WTC11 (cell line): ENCODE data around the gene LRMDA. TPM values are rescaled to one million over a fixed set of nuclear protein-coding genes. Genes with fewer than 3 reads are reported as not detected.

Experiments used
- ATAC-seq: fragments of 200-7000 bp; cut with Tn5 transposase; 2 replicates; pipeline ENCODE4 v1.10.0; 2021; ENCODE audit warnings: mild to moderate bottlenecking, moderate library complexity
- CTCF ChIA-PET: fragments of 300-600 bp; sonication (Branson Sonifier 250); formaldehyde crosslinking; loops from one replicate; lab custom pipeline; 2021; ENCODE audit warnings: antibody characterized with exemption; lab: Charles Lee
- POLR2A ChIA-PET: fragments of 350-600 bp; sonication (Branson Sonifier 250); formaldehyde crosslinking; loops from one replicate; lab custom pipeline; 2021; ENCODE audit warnings: antibody characterized with exemption; lab: Charles Lee
- DNase-seq: peaks from one replicate; pipeline ENCODE4 v3.0.0; 2021; ENCODE audit warnings: low spot score
- H3K27ac Mint-ChIP-seq: 2 replicates; pipeline ENCODE4 v1.8.0; 2021; ENCODE audit warnings: mixed read lengths
- H3K27me3 Mint-ChIP-seq: 2 replicates; pipeline ENCODE4 v1.8.0; 2021; ENCODE audit warnings: low read depth, mild to moderate bottlenecking, moderate library complexity, mixed read lengths
- H3K36me3 Mint-ChIP-seq: 2 replicates; pipeline ENCODE4 v1.8.0; 2021; ENCODE audit warnings: mixed read lengths
- H3K4me1 Mint-ChIP-seq: 2 replicates; pipeline ENCODE4 v1.8.0; 2022; ENCODE audit warnings: mixed read lengths
- H3K4me3 Mint-ChIP-seq: 2 replicates; pipeline ENCODE4 v1.8.0; 2021; ENCODE audit warnings: mild to moderate bottlenecking, moderate library complexity, mixed read lengths
- H3K9me3 Mint-ChIP-seq: 2 replicates; pipeline ENCODE4 v1.8.0; 2021; ENCODE audit warnings: mixed read lengths
- AFF4 ChIP-seq: sonication (generic); formaldehyde crosslinking; IDR thresholded peaks from 2 replicates; pipeline ENCODE4 v1.8.1; 2023; ENCODE audit warnings: mild to moderate bottlenecking, missing genetic modification reagents, borderline replicate concordance
- ATF2 ChIP-seq: sonication (generic); formaldehyde crosslinking; IDR thresholded peaks from 2 replicates; pipeline ENCODE4 v1.8.1; 2022; ENCODE audit warnings: low read depth, missing genetic modification reagents, borderline replicate concordance
- CBFB ChIP-seq: sonication (generic); formaldehyde crosslinking; IDR thresholded peaks from 2 replicates; pipeline ENCODE4 v1.8.1; 2022; ENCODE audit warnings: mild to moderate bottlenecking, low read depth, missing genetic modification reagents
- CREB1 ChIP-seq: sonication (generic); formaldehyde crosslinking; IDR thresholded peaks from 2 replicates; pipeline ENCODE4 v1.8.0; 2023; ENCODE audit warnings: mild to moderate bottlenecking, missing genetic modification reagents
- E2F1 ChIP-seq: sonication (generic); formaldehyde crosslinking; IDR thresholded peaks from 2 replicates; pipeline ENCODE4 v1.8.0; 2022; ENCODE audit warnings: mild to moderate bottlenecking, missing genetic modification reagents
- ETV6 ChIP-seq: sonication (generic); formaldehyde crosslinking; IDR thresholded peaks from 2 replicates; pipeline ENCODE4 v1.8.1; 2022; ENCODE audit warnings: mild to moderate bottlenecking, missing genetic modification reagents
- FOXJ3 ChIP-seq: sonication (generic); formaldehyde crosslinking; IDR thresholded peaks from 2 replicates; pipeline ENCODE4 v1.9.0; 2021; ENCODE audit warnings: missing genetic modification reagents, mild to moderate bottlenecking, borderline replicate concordance
- GRHL2 ChIP-seq: fragments of 250-450 bp; sonication (Bioruptor Pico); IDR thresholded peaks from 2 replicates; pipeline ENCODE4 v1.8.0; 2022; ENCODE audit warnings: mild to moderate bottlenecking, moderate library complexity; ENCODE audit not compliant: insufficient replicate concordance, severe bottlenecking
- KAT7 ChIP-seq: sonication (generic); formaldehyde crosslinking; IDR thresholded peaks from 2 replicates; pipeline ENCODE4 v1.8.1; 2023; ENCODE audit warnings: missing genetic modification reagents, mild to moderate bottlenecking, borderline replicate concordance
- ZBTB43 ChIP-seq: sonication (generic); formaldehyde crosslinking; IDR thresholded peaks from 2 replicates; pipeline ENCODE4 v1.8.1; 2023; ENCODE audit warnings: mild to moderate bottlenecking, missing genetic modification reagents
- ZNF396 ChIP-seq: fragments of 250-450 bp; sonication (Bioruptor Pico); IDR thresholded peaks from 2 replicates; pipeline ENCODE4 v1.8.0; 2021; ENCODE audit warnings: mild to moderate bottlenecking, moderate library complexity, borderline replicate concordance
- ZNF425 ChIP-seq: fragments of 250-450 bp; sonication (Bioruptor Pico); conservative IDR thresholded peaks from 2 replicates; pipeline ENCODE4 v1.9.0; 2021; ENCODE audit warnings: mild to moderate bottlenecking
- total RNA-seq: library from RNA; stranded (reverse); gene quantifications from 3 replicates; pipeline ENCODE4 v1.2.3, GENCODE V29; 2021

LRMDA gene
- total RNA-seq, 1 experiment from 2014 or later = 0.92 TPM

- ChIA-PET POLR2A (no interaction called here), CTCF (no interaction called here)
- Mint-ChIP-seq H3K36me3 (peaks cover 7% of the 10 kb centered on the region), H3K4me3 (no peak overlapping the region), H3K4me1 (peaks cover 3% of the 10 kb centered on the region), H3K27ac (no peak overlapping the region), H3K27me3 (no peaks in the 10 kb centered on the region), H3K9me3 (peaks cover 23% of the 10 kb centered on the region)
- DNase-seq = no peak
- ATAC-seq = no peak
- no peak for TF ChIP-seq AFF4 (CRISPR knock-in tag)
These were observed 404.6 kb downstream of the LRMDA start for GRCh38 chr10:75836064-75836463.

- POLR2A ChIA-PET = no interaction called here
- H3K9me3 Mint-ChIP-seq = peaks cover 4% of the 10 kb centered on the region; the same call in 1 of the 2 replicates
These were observed 407.1 kb downstream of the LRMDA start for GRCh38 chr10:75838486-75838885.

More at GRCh38 chr10:75838486-75838885, 407.1 kb downstream of the LRMDA start:
- Mint-ChIP-seq H3K27me3 (no peaks in the 10 kb centered on the region), H3K4me1 (peaks cover 3% of the 10 kb centered on the region), H3K27ac (no peak overlapping the region), H3K36me3 (no peaks in the 10 kb centered on the region), H3K4me3 (no peak overlapping the region)
- no peak for DNase-seq
- CTCF ChIA-PET = no interaction called here
- TF ChIP-seq ZNF396 (no peak), KAT7 (CRISPR knock-in tag) (no peak), CREB1 (CRISPR knock-in tag) (no peak), CBFB (no peak), ETV6 (CRISPR knock-in tag) (no peak), FOXJ3 (no peak), E2F1 (no peak), ZBTB43 (CRISPR knock-in tag) (no peak), ATF2 (CRISPR knock-in tag) (no peak), ZNF425 (no peak), GRHL2 (CRISPR knock-in tag) (no peak)
- ATAC-seq = no peak
